Fibroblast of villous mesenchyme (primary cell): ENCODE results near the gene PIH1D2. TPM values are rescaled to one million over a fixed set of nuclear protein-coding genes. Genes with fewer than 3 reads are reported as not detected.

Experiments
- DNase-seq: peaks from one replicate; pipeline ENCODE4 v3.0.0-alpha.2; 2010; ENCODE audit warnings: low read depth
- H3K4me3 ChIP-seq: 2 replicates; pipeline ENCODE4 v1.5.1; 2011; ENCODE audit warnings: low read depth, mild to moderate bottlenecking, low read length
- CTCF ChIP-seq: IDR thresholded peaks from 2 replicates; pipeline ENCODE4 v1.5.1; 2012; ENCODE audit warnings: low read depth, mild to moderate bottlenecking, low read length; ENCODE audit not compliant: insufficient read depth
- total RNA-seq: library from RNA; depleted of rRNA; stranded (reverse); fragments of >200 nt; gene quantifications from 2 replicates; pipeline ENCODE4 v1.2.3, GENCODE V29; 2012

Gene PIH1D2
- 1.3 and 2.6 TPM in 2 replicates for total RNA-seq

- peak; percentile 91 for DNase-seq
- peak; percentile 2 for TF ChIP-seq CTCF
- peak within 1 kb of the TSS; percentile 97 for H3K4me3 ChIP-seq
These were observed at the start of gene PIH1D2, which contains the start of gene NKAPD1 for GRCh38 chr11:112073941-112074811. TSS of gene PIH1D2 (minus strand) at chr11:112074017. CDS start at chr11:112073174, 843 bp downstream. TSS of gene NKAPD1 (plus strand) at chr11:112074299. CDS start at chr11:112075575, 1,276 bp downstream.

GRCh38 chr11:112123129-112123528 is 49.3 kb upstream of the PIH1D2 start:
- no peak for DNase-seq
- no peak for TF ChIP-seq CTCF
- no peak overlapping the region for H3K4me3 ChIP-seq

DNA sequence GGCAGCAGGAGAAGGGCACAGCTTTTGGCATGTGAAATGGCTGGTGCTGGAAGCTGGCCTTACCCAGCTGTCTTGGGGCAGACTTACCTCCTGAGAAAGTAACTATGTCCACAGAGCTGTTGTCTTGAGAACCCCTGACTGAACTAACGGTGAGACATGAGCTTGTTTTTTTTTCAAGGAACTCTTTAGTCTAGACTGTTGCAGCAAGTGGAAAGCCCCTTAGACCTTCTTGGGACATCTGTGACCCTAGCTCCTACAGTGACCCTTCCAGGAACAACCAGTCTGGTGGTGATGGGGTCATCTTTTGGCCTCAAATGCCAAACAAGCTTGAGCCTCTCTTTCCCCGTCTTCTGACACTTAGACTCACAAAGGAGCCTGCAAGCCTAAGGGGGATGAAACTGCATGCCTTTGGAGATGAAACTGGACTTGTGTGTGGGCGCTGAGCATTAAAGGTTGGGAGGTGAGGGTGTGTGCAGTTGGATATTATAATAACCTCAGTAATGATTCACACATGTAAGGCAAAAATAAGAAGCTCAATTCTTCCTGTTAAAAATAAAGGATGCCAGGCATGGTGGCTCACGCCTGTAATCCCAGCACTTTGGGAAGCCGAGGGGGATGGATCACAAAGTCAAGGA is 48.3 kb upstream of the PIH1D2 start:
- no peak for DNase-seq
- no peak overlapping the region for H3K4me3 ChIP-seq

DNA sequence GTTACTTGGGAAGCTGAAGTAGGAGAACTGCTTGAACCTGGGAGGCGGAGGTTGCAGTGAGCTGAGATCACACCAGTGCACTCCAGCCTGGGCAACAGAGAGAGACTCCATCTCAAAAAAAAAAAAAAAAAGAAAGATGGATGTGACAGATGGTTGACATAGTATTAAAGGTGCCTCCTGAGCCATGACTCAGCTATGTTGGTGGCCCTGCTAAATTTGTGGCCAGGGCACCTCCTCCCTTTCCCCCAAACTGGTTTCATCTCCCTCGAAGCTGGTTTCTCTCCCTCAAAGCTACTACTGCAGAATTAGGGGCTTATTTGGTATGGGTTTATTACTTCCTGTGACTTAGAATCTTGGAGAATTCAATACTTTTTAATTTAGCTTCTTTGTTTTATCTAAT is 44.4 kb upstream of the PIH1D2 start:
- no peak for DNase-seq
- TF ChIP-seq CTCF, result no peak
- H3K4me3 ChIP-seq, result no peak overlapping the region

More for the DNA sequence above, 48.3 kb upstream of the PIH1D2 start:
- no peak for TF ChIP-seq CTCF

DNA sequence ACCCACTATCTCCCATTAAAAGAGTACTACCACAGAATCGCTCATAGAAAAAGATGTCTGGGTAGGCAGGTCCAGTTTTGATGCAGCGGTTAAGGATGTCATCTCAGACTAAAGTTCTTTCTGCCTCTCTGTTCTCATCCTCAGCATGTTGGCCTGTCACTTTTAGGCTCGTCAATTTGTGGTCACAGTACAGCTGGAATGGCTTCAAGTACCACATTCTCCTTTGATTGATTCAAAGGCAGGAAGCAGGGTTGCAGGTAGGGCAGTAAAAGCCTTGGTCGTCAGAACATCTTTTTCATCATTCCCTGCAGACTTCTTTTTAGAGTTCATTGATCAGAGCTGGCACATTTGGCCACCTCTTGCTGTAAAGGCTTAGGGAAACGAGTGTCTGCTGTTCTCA is 41.6 kb upstream of the PIH1D2 start:
- TF ChIP-seq CTCF, result no peak
- no peak overlapping the region for H3K4me3 ChIP-seq
- no peak for DNase-seq

GRCh38 chr11:112114460-112114859 is 40.6 kb upstream of the PIH1D2 start:
- H3K4me3 ChIP-seq, result no peak overlapping the region
- TF ChIP-seq CTCF, result no peak
- DNase-seq, result no peak
